Adipocyte (in vitro differentiated cells): ENCODE measurements around the gene RPN2.
"Not testable (repeated sequence)": the region's sequence is repeated elsewhere in the genome, so short reads cannot be mapped to it uniquely, and the experiment has no call there.

Source experiments
- DNase-seq: peaks from one replicate; pipeline ENCODE4 v3.0.0-alpha.2; 2015; ENCODE audit warnings: low read depth
- H3K27me3 ChIP-seq: replicated peaks from 2 replicates; pipeline ENCODE4 v1.7.0; 2013; ENCODE audit warnings: mild to moderate bottlenecking, low read length, moderate library complexity; ENCODE audit not compliant: control insufficient read depth, insufficient read depth
- H3K36me3 ChIP-seq: 2 replicates; pipeline ENCODE4 v1.7.0; 2013; ENCODE audit warnings: low read length, mild to moderate bottlenecking, moderate library complexity; ENCODE audit not compliant: control insufficient read depth, insufficient read depth, severe bottlenecking
- H3K4me1 ChIP-seq: 2 replicates; pipeline ENCODE4 v1.7.0; 2013; ENCODE audit warnings: mild to moderate bottlenecking, low read length, moderate library complexity; ENCODE audit not compliant: control insufficient read depth, insufficient read depth
- H3K4me3 ChIP-seq: 2 replicates; pipeline ENCODE4 v1.7.0; 2013; ENCODE audit warnings: mild to moderate bottlenecking, low read length, moderate library complexity
- H3K9ac ChIP-seq: 2 replicates; pipeline ENCODE4 v1.7.0; 2013; ENCODE audit warnings: mild to moderate bottlenecking, low read length, moderate library complexity
- H3K9me3 ChIP-seq: 2 replicates; pipeline ENCODE4 v1.7.0; 2013; ENCODE audit warnings: mild to moderate bottlenecking, low read length, moderate library complexity; ENCODE audit not compliant: control insufficient read depth

RPN2 gene

GRCh38 chr20:37178839-37179682, at the start of gene RPN2, which contains the start of gene MROH8:
TSS of gene RPN2 (plus strand) at chr20:37179330. CDS start at chr20:37179357, 27 bp downstream.
TSS of gene MROH8 (minus strand) at chr20:37179548.
- peak; percentile 99 for DNase-seq
- peak within 1 kb of the TSS; percentile 86 for H3K4me3 ChIP-seq
- no peaks in the 10 kb centered on the region for H3K27me3 ChIP-seq
- H3K4me1 ChIP-seq: peaks cover 23% of the 10 kb centered on the region
- peak within 1 kb of the TSS; percentile 100 for H3K9ac ChIP-seq
- H3K9me3 ChIP-seq: no peaks in the 10 kb centered on the region
- peaks cover 8% of the 10 kb centered on the region for H3K36me3 ChIP-seq

- peak; percentile 45 for DNase-seq
- H3K27me3 ChIP-seq: no peaks in the 10 kb centered on the region
- no peaks in the 10 kb centered on the region for H3K36me3 ChIP-seq
- no peak overlapping the region for H3K4me3 ChIP-seq
- H3K4me1 ChIP-seq: peaks cover 9% of the 10 kb centered on the region
- no peak overlapping the region for H3K9ac ChIP-seq
- H3K9me3 ChIP-seq: no peaks in the 10 kb centered on the region
These were observed 47.6 kb upstream of the RPN2 start for GRCh38 chr20:37131486-37131885.

- Histone ChIP-seq H3K4me1 (peaks cover 9% of the 10 kb centered on the region), H3K36me3 (no peaks in the 10 kb centered on the region), H3K9ac (no peak overlapping the region), H3K4me3 (no peak overlapping the region), H3K9me3 (no peaks in the 10 kb centered on the region), H3K27me3 (no peaks in the 10 kb centered on the region)
- no peak for DNase-seq
These were observed 45.2 kb upstream of the RPN2 start for GRCh38 chr20:37133952-37134351.

- Histone ChIP-seq H3K27me3 (no peaks in the 10 kb centered on the region), H3K4me3 (no peak overlapping the region), H3K4me1 (no peaks in the 10 kb centered on the region), H3K9me3 (no peaks in the 10 kb centered on the region), H3K9ac (no peak overlapping the region), H3K36me3 (no peaks in the 10 kb centered on the region)
- no peak for DNase-seq
These were observed 41.6 kb upstream of the RPN2 start for GRCh38 chr20:37137547-37137946.

DNA sequence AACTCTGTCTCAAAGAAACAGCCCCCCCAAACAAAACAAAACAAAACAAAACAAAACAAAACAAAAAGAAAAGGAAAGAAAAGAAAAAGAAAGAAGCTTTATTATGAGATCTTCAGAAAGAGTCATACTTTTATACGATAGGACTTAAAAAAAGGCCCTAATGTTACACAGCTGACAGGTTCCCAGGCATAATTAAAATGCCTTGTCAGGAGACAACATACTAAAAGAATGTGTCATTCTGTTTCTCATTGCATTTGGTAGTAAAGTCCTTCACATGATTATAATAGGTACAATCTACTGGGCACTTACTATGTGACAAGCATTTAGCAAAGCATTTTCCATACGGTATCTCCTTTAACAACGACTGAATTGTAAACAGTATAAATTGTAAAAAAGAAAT, 36.4 kb upstream of the RPN2 start:
- no peaks in the 10 kb centered on the region for H3K9me3 ChIP-seq
- H3K9ac ChIP-seq: no peak overlapping the region
- no peaks in the 10 kb centered on the region for H3K27me3 ChIP-seq
- no peaks in the 10 kb centered on the region for H3K4me1 ChIP-seq
- H3K4me3 ChIP-seq: no peak overlapping the region
- DNase-seq: peak; percentile 45
- no peaks in the 10 kb centered on the region for H3K36me3 ChIP-seq

DNA sequence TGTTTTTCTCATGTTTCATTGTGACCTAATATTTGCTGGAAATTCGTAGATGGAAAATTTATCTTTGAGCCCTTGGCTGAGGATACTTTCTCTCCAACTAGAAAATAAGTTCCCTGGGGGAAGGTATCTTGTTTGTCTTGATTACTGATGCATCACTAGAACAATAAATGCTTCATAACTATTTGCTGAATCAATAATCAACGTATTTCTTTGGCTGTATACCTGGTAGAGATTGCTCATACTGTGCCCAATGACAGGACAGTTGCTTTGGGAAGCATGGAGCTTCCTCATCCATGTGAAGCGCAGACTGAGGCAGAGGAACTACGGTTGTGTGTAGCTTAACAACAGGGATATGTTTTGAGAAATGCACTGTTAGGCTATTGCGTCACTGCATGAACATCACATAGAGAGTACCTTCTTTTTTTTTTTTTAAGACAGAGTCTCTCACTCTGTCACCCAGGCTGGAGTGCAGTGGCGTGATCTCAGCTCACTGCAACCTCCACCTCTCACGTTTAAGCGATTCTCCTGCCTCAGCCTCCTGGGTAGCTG, 34.2 kb upstream of the RPN2 start:
- Histone ChIP-seq H3K36me3 (no peaks in the 10 kb centered on the region), H3K9ac (no peak overlapping the region), H3K4me3 (no peak overlapping the region), H3K27me3 (no peaks in the 10 kb centered on the region), H3K4me1 (no peaks in the 10 kb centered on the region), H3K9me3 (no peaks in the 10 kb centered on the region)
- peak; percentile 22 for DNase-seq

DNA sequence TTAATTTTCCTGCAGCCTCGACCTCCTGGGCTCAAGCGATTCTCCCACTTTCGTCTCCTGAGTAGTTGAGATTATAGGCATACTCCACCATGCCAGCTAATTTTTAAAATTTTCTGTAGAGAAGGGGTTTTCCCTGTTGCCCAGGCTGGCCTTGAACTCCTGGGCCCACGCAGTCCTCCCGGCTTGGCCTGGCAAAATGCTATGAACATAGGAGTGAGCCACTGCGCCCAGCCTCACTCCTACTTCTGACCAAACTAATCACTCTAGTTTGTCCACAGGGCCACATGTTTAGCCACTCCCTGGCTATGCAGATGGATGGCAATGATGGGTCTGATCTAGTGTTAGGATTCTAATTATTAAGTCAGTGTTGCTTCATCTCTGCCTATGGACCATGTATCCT, 31.9 kb upstream of the RPN2 start:
- no peaks in the 10 kb centered on the region for H3K27me3 ChIP-seq
- H3K9me3 ChIP-seq: no peaks in the 10 kb centered on the region
- H3K9ac ChIP-seq: no peak overlapping the region
- no peak overlapping the region for H3K4me3 ChIP-seq
- H3K36me3 ChIP-seq: no peaks in the 10 kb centered on the region
- H3K4me1 ChIP-seq: no peaks in the 10 kb centered on the region
- no peak for DNase-seq

- not testable (repeated sequence) for H3K9me3 ChIP-seq, H3K27me3 ChIP-seq, H3K9ac ChIP-seq, H3K36me3 ChIP-seq, DNase-seq, H3K4me1 ChIP-seq, H3K4me3 ChIP-seq
These were observed 28.3 kb upstream of the RPN2 start for GRCh38 chr20:37150864-37151263.

- H3K4me1 ChIP-seq: no peaks in the 10 kb centered on the region
- H3K9ac ChIP-seq: no peak overlapping the region
- H3K4me3 ChIP-seq: no peak overlapping the region
- H3K36me3 ChIP-seq: no peaks in the 10 kb centered on the region
- H3K27me3 ChIP-seq: no peaks in the 10 kb centered on the region
- DNase-seq: no peak
- H3K9me3 ChIP-seq: no peaks in the 10 kb centered on the region
These were observed 27.6 kb upstream of the RPN2 start for GRCh38 chr20:37151529-37151928.

GRCh38 chr20:37152284-37152683, 26.8 kb upstream of the RPN2 start:
- H3K4me1 ChIP-seq: no peaks in the 10 kb centered on the region
- no peaks in the 10 kb centered on the region for H3K36me3 ChIP-seq
- no peak overlapping the region for H3K9ac ChIP-seq
- no peaks in the 10 kb centered on the region for H3K9me3 ChIP-seq
- no peak for DNase-seq
- H3K4me3 ChIP-seq: no peak overlapping the region
- H3K27me3 ChIP-seq: no peaks in the 10 kb centered on the region

- Histone ChIP-seq H3K4me3 (no peak overlapping the region), H3K9me3 (no peaks in the 10 kb centered on the region), H3K4me1 (no peaks in the 10 kb centered on the region), H3K9ac (no peak overlapping the region), H3K27me3 (no peaks in the 10 kb centered on the region), H3K36me3 (no peaks in the 10 kb centered on the region)
- DNase-seq: no peak
These were observed 24.3 kb upstream of the RPN2 start for GRCh38 chr20:37154684-37155298.
